ENCODE measurements around the gene RPS6KA2. TPM values are rescaled to one million over a fixed set of nuclear protein-coding genes. Genes with fewer than 3 reads are reported as not detected.

The RPS6KA2 gene
- total RNA-seq, 1 donor from 2014 or later, result 37.5 TPM

- H3K36me3 Mint-ChIP-seq (ENCODE audit: insufficient read depth), result peaks cover 11% of the 10 kb centered on the region
- no peak for TF ChIP-seq CTCF (IDR thresholded peaks at IDR 0.05; ENCODE audit: unreplicated experiment)
- DNase-seq (ENCODE audit: low spot score, unreplicated experiment), result no peak
- H3K9me3 Mint-ChIP-seq (ENCODE audit: low read depth), result peaks cover 5% of the 10 kb centered on the region
- no peaks in the 10 kb centered on the region for H3K27me3 Mint-ChIP-seq
- H3K27ac Mint-ChIP-seq, result no peak overlapping the region
- H3K4me1 Mint-ChIP-seq (ENCODE audit: low read depth), result peaks cover 8% of the 10 kb centered on the region
- H3K4me3 Mint-ChIP-seq (ENCODE audit: low read depth), result no peak overlapping the region
Observed at GRCh38 chr6:166554316-166554715, 72.7 kb downstream of the RPS6KA2 start.

GRCh38 chr6:166553563-166554271 lies 73.3 kb downstream of the RPS6KA2 start:
- Mint-ChIP-seq H3K27me3 (no peaks in the 10 kb centered on the region), H3K36me3 (ENCODE audit: insufficient read depth) (peaks cover 10% of the 10 kb centered on the region), H3K9me3 (ENCODE audit: low read depth) (no peaks in the 10 kb centered on the region), H3K27ac (no peak overlapping the region), H3K4me3 (ENCODE audit: low read depth) (no peak overlapping the region), H3K4me1 (ENCODE audit: low read depth) (peaks cover 8% of the 10 kb centered on the region)
- no peak for DNase-seq (ENCODE audit: low spot score, unreplicated experiment)
- no peak for TF ChIP-seq CTCF (IDR thresholded peaks at IDR 0.05; ENCODE audit: unreplicated experiment)

- H3K36me3 Mint-ChIP-seq (ENCODE audit: insufficient read depth), result peaks cover 10% of the 10 kb centered on the region
- TF ChIP-seq CTCF (IDR thresholded peaks at IDR 0.05; ENCODE audit: unreplicated experiment), result no peak
- no peaks in the 10 kb centered on the region for H3K9me3 Mint-ChIP-seq (ENCODE audit: low read depth)
Observed at GRCh38 chr6:166552600-166552999, 74.5 kb downstream of the RPS6KA2 start.

GRCh38 chr6:166551754-166552495 lies 75.1 kb downstream of the RPS6KA2 start:
- DNase-seq (ENCODE audit: low spot score, unreplicated experiment), result no peak
- Mint-ChIP-seq H3K9me3 (ENCODE audit: low read depth) (no peaks in the 10 kb centered on the region), H3K4me1 (ENCODE audit: low read depth) (peaks cover 5% of the 10 kb centered on the region), H3K36me3 (ENCODE audit: insufficient read depth) (peaks cover 10% of the 10 kb centered on the region), H3K27me3 (no peaks in the 10 kb centered on the region), H3K27ac (peak overlapping the region; percentile 82), H3K4me3 (ENCODE audit: low read depth) (no peak overlapping the region)
- TF ChIP-seq CTCF (IDR thresholded peaks at IDR 0.05; ENCODE audit: unreplicated experiment), result no peak

More at GRCh38 chr6:166552600-166552999, 74.5 kb downstream of the RPS6KA2 start:
- no peak for DNase-seq (ENCODE audit: low spot score, unreplicated experiment)
- Mint-ChIP-seq H3K27me3 (no peaks in the 10 kb centered on the region), H3K4me3 (ENCODE audit: low read depth) (no peak overlapping the region), H3K27ac (no peak overlapping the region), H3K4me1 (ENCODE audit: low read depth) (peaks cover 8% of the 10 kb centered on the region)

- Mint-ChIP-seq H3K36me3 (ENCODE audit: insufficient read depth) (peaks cover 15% of the 10 kb centered on the region), H3K4me1 (ENCODE audit: low read depth) (peaks cover 1% of the 10 kb centered on the region), H3K27me3 (no peaks in the 10 kb centered on the region), H3K9me3 (ENCODE audit: low read depth) (no peaks in the 10 kb centered on the region), H3K27ac (no peak overlapping the region), H3K4me3 (ENCODE audit: low read depth) (no peak overlapping the region)
- no peak for DNase-seq (ENCODE audit: low spot score, unreplicated experiment)
- no peak for TF ChIP-seq CTCF (IDR thresholded peaks at IDR 0.05; ENCODE audit: unreplicated experiment)
Observed at GRCh38 chr6:166546653-166547052, 80.4 kb downstream of the RPS6KA2 start.
